Activated CD8-positive, alpha-beta memory T cell treated with anti-CD3 and anti-CD28 coated beads, Interleukin-2, amount 50 U/mL, for 1 hour (primary cell): ENCODE results near the gene SLC4A5.
"Not testable (repeated sequence)": the region's sequence is repeated elsewhere in the genome, so short reads cannot be mapped to it uniquely, and the experiment has no call there.

Experiments used
- DNase-seq: peaks from one replicate; pipeline ENCODE4 v3.0.0-alpha.2; 2020; ENCODE audit errors: extremely low read depth

Gene SLC4A5

GRCh38 chr2:74364533-74365505 lies 21.6 kb upstream of the SLC4A5 start:
- no peak for DNase-seq

DNA sequence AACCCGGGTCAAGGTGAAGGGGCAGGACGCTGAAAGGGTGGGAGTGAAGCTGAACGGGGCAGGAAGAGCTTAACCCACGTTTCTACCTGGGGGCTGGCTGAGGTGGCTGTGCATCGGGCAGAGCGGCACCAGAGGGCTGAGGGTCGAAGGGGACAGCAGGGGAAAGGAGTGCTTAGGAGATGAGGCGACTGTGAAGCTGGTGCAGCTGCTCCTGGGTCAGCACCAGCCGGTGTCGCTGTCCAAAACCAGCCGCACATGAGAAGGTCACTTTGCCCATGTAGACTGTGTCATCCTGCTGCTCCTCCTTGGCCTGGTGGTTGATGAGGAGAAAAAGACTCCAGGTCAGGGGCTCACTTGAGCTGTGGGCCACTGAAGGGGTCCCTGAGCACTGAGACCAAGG lies 18.1 kb upstream of the SLC4A5 start:
- DNase-seq: no peak

- no peak for DNase-seq
Measured at GRCh38 chr2:74357627-74358026, 14.4 kb upstream of the SLC4A5 start.

DNA sequence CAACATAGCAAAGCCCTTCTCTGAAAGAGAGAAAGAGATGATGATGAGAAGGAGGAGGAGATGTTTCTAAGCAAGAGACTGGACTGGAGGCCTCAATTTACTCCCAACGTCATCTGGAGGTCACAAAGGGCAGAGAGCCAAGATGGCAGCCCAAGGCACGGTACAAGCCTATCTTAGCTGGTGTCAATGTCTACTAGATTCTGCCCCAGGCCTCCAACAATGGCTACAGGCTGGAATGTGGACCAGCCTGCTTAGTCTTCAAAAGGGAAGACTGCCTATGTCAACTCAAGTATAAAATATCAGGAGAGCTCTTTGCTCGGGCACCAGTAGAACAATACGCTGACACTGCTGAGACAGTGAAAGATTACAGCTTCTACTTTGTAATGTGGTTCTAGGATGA lies 6.7 kb upstream of the SLC4A5 start:
- DNase-seq: no peak

DNA sequence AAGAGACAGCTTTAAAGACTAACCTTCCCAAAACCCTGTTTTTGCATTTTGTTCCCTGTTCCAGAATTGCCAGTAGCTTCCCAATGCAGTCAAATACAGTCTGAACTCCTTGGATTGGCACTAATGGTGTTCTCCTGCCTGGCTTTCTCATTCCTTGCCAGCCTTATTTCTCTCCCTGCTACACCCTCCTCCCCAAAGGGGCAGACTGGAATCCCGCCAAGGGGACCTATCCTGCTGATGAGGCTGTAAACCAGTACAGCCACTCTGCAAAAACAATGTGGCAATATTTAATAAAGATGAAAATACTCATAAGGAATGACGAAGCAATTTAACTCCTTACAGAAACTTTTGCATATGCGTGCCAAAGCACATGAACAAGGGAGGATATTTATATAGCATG lies 4.5 kb upstream of the SLC4A5 start:
- no peak for DNase-seq

DNA sequence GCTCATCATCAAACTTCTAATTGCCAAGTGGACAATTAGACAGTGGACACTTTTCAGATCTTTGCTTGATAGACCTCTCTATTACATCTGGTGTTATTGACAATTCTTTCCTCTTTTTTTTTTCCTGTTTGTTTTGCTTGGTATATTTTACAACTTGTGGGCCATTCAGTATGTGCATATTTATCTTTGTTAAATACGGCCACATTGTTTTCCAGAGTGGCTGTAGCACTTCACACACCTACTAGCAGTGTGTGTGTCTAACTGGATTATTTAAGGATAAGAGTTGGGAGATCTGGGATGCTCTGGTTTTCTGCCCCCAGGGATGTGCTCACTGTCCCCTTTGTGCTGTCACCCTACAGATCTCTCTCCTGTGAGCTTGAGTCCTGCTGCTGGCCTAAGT lies 4.1 kb upstream of the SLC4A5 start:
- no peak for DNase-seq

GRCh38 chr2:74345272-74345943 lies 2.2 kb upstream of the SLC4A5 start:
- DNase-seq: no peak

DNA sequence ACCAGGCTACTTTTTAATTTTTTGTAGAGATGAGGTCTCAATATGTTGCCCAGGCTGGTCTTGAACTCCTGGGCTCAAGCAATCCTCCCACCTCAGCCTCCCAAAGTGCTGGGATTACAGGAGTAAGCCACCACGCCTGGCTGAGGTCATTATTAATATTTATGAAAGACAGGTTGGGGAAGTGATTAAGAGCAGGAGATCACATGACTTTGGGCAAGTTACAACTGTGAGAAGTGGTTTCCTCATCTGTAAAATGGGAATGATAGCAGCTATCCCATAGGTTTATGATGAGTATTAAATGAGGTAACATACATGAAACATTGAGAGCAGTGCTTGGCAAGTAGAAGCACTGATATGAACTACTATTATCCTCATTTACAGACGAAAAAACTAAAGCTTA lies 7.0 kb downstream of the SLC4A5 start:
- DNase-seq: not testable (repeated sequence)

GRCh38 chr2:74334931-74335333 lies 8.3 kb downstream of the SLC4A5 start:
- peak; percentile 36 for DNase-seq

- no peak for DNase-seq
Measured at GRCh38 chr2:74333896-74334586, 9.2 kb downstream of the SLC4A5 start.

DNA sequence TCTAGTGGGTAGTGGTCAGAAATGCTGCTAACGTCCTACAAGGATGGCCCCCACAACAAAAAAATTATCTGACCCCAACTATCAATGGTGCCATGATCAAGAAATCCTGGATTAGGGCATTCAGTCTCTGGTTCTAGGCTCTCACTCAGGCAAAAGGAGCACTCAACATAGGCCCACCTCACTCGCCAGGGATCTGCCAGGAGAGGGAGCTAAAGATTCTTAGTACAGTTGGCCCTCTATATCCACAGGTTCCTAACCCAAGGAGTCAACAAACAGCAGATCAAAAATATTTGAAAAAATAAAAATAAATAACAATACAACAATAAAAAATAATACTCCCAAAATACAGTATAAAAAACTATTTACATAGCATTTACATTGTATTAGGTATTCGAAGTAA lies 10.0 kb downstream of the SLC4A5 start:
- DNase-seq: no peak

GRCh38 chr2:74332550-74333174 lies 10.6 kb downstream of the SLC4A5 start:
- DNase-seq: no peak

DNA sequence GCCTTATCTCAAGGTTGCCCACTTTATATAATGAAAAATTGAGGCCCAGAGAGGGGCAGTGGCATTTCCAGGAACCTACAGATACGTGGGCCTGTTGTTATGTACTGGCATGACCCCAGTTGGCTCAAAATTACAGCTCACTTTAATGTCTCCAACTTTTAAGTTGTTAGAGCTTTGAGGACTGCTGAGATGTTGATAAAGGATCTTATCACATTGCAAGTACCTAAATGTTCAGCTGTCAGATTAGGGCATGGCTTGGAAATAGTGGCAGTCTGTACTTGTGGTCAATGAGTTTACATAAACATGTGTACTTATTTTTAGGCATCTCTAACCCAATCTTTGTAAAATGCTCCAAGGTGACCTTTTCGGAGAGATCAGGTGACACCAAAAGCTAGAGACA lies 14.6 kb downstream of the SLC4A5 start:
- DNase-seq: no peak

- no peak for DNase-seq
Measured at GRCh38 chr2:74328074-74328473, 15.1 kb downstream of the SLC4A5 start.

GRCh38 chr2:74327627-74328026 lies 15.6 kb downstream of the SLC4A5 start:
- no peak for DNase-seq

GRCh38 chr2:74327199-74327598 lies 16.0 kb downstream of the SLC4A5 start:
- DNase-seq: no peak

DNA sequence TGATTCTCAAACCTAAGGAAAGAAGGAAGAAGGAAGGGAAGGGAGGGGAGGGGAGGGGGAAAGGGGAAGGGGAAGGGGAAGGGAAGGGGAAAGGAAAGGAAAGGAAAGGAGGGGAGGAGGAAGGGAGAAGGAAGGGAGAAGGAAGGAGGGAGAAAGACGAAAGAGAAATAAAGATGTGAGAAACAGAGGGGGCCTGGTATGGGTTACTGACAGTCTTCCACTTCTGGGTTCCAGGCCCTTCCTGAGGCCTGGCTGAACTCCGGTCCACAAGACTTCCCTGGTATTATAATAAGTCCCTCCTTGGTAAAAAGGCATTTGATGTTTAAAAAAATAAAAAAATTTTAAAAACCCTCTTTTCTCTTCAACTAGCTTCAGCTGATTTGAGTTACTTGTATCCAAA lies 17.4 kb downstream of the SLC4A5 start:
- DNase-seq: no peak

- no peak for DNase-seq
Measured at GRCh38 chr2:74321737-74322136, 21.5 kb downstream of the SLC4A5 start.

- no peak for DNase-seq
Measured at GRCh38 chr2:74317701-74318100, 25.5 kb downstream of the SLC4A5 start.

DNA sequence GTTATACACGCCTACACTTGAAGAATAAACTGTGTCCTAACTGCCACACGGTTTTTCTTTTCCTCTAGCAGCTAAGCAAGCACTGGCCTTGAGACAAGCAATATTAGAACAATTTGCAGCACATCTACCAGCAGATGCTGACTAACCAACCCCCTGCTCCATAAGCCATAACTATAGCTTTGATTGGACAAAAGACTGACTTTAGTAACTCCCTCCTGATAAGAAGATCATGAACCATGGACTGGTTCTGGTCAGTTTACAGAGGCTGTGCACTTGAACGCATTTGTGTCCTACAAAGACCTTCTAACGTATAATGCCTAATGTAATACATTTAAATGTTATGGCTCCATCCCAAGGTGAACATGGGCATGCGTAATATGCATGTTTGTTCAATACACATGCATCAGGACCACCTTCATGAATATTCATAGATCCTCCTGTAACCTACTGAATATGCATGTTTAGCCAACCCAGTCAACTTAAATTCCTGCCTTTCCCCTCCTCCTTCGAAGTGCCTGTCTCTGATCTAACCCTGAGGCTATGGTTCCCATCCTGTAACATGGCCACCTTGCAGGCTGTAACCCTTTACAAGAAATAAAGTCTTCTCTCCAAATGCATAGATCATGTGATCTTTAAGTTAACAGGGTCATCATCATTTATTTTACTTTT lies 26.5 kb downstream of the SLC4A5 start:
- no peak for DNase-seq

- no peak for DNase-seq
Measured at GRCh38 chr2:74314107-74314506, 29.1 kb downstream of the SLC4A5 start.

GRCh38 chr2:74313497-74313896 lies 29.7 kb downstream of the SLC4A5 start:
- DNase-seq: no peak
